ENCODE data around the gene SLC39A11. TPM values are rescaled to one million over a fixed set of nuclear protein-coding genes. Genes with fewer than 3 reads are reported as not detected.
A peak's percentile ranks its signal among the peaks of the same experiment; 100 is the strongest.

The SLC39A11 gene
- total RNA-seq, 6 donors from 2014 or later = 16.3 to 57.6 (median 29.5) TPM

- DNase-seq (no peak), ATAC-seq (ENCODE audit: low FRiP score in 2 of 2) (no peak)
- 93 to 94% methylated on average over 20 of the region's 20 CpGs for WGBS, 2 donors
- no peak for TF ChIP-seq EP300 (IDR thresholded peaks at IDR 0.05)
- TF ChIP-seq CTCF (IDR thresholded peaks at IDR 0.05) = no peak
- no peak for TF ChIP-seq POLR2AphosphoS5 (IDR thresholded peaks at IDR 0.05)
- no peak for TF ChIP-seq POLR2A (IDR thresholded peaks at IDR 0.05)
- H3K4me3 ChIP-seq = no peak overlapping the region
- H3K27me3 ChIP-seq = no peaks in the 10 kb centered on the region
- H3K4me1 ChIP-seq = no peaks in the 10 kb centered on the region
- H3K27ac ChIP-seq = no peak overlapping the region
- H3K36me3 ChIP-seq = no peaks in the 10 kb centered on the region
- no peaks in the 10 kb centered on the region for H3K9me3 ChIP-seq
Measured at GRCh38 chr17:72955391-72956140, 136.9 kb downstream of the SLC39A11 start.

GRCh38 chr17:72954579-72954978 is 137.9 kb downstream of the SLC39A11 start:
- 92 to 96% methylated on average over 8 of the region's 8 CpGs for WGBS, 2 donors
- Histone ChIP-seq H3K9me3 (no peaks in the 10 kb centered on the region), H3K36me3 (no peaks in the 10 kb centered on the region), H3K4me1 (no peaks in the 10 kb centered on the region), H3K27me3 (no peaks in the 10 kb centered on the region), H3K4me3 (no peak overlapping the region), H3K27ac (no peak overlapping the region)
- ATAC-seq (ENCODE audit: low FRiP score in 2 of 2) = no peak
- TF ChIP-seq CTCF (IDR thresholded peaks at IDR 0.05) (no peak), EP300 (IDR thresholded peaks at IDR 0.05) (no peak), POLR2AphosphoS5 (IDR thresholded peaks at IDR 0.05) (no peak), POLR2A (IDR thresholded peaks at IDR 0.05) (no peak)
- peak in 1 of 2 donors; percentile 27 for DNase-seq

GRCh38 chr17:72953621-72954020 is 138.9 kb downstream of the SLC39A11 start:
- ATAC-seq (ENCODE audit: low FRiP score in 2 of 2) (no peak), DNase-seq (no peak)
- 87 to 95% methylated on average over 8 to 11 of the region's 11 CpGs for WGBS, 2 donors
- H3K27ac ChIP-seq = no peak overlapping the region
- H3K36me3 ChIP-seq = no peaks in the 10 kb centered on the region
- H3K9me3 ChIP-seq = no peaks in the 10 kb centered on the region
- H3K4me3 ChIP-seq = no peak overlapping the region
- H3K27me3 ChIP-seq = no peaks in the 10 kb centered on the region
- TF ChIP-seq CTCF (IDR thresholded peaks at IDR 0.05) (no peak), POLR2AphosphoS5 (IDR thresholded peaks at IDR 0.05) (no peak), POLR2A (IDR thresholded peaks at IDR 0.05) (no peak), EP300 (IDR thresholded peaks at IDR 0.05) (no peak)
- H3K4me1 ChIP-seq = no peaks in the 10 kb centered on the region

GRCh38 chr17:72952641-72953315 is 139.7 kb downstream of the SLC39A11 start:
- 88% methylated on average over 10 of the region's 10 CpGs for WGBS, 2 donors
- Histone ChIP-seq H3K27ac (no peak overlapping the region), H3K4me1 (no peaks in the 10 kb centered on the region), H3K4me3 (no peak overlapping the region), H3K9me3 (no peaks in the 10 kb centered on the region), H3K27me3 (no peaks in the 10 kb centered on the region), H3K36me3 (no peaks in the 10 kb centered on the region)
- ATAC-seq (ENCODE audit: low FRiP score in 2 of 2) (no peak), DNase-seq (no peak)
- TF ChIP-seq EP300 (IDR thresholded peaks at IDR 0.05) (no peak), POLR2A (IDR thresholded peaks at IDR 0.05) (no peak), POLR2AphosphoS5 (IDR thresholded peaks at IDR 0.05) (no peak), CTCF (IDR thresholded peaks at IDR 0.05) (no peak)

Data from upper lobe of left lung (tissue), 6 donors.